GM18868 (cell line): ENCODE measurements around the gene KCNMB1.
A peak's percentile ranks its signal among the peaks of the same experiment; 100 is the strongest.
"Not testable (repeated sequence)": the region's sequence is repeated elsewhere in the genome, so short reads cannot be mapped to it uniquely, and the experiment has no call there.

Source experiments
- ATAC-seq: cut with Tn5 transposase; IDR thresholded peaks from one replicate; pipeline ENCODE4 v1.9.1; 2021; ENCODE audit warnings: mild to moderate bottlenecking, moderate library complexity; ENCODE audit not compliant: unreplicated experiment

Gene KCNMB1

GRCh38 chr5:170378740-170379139, 10.4 kb downstream of the KCNMB1 start:
- ATAC-seq, result no peak

- no peak for ATAC-seq
Observed at GRCh38 chr5:170377027-170377426, 12.1 kb downstream of the KCNMB1 start.

- ATAC-seq, result not testable (repeated sequence)
Observed at GRCh38 chr5:170376526-170376925, 12.6 kb downstream of the KCNMB1 start.

- no peak for ATAC-seq
Observed at GRCh38 chr5:170375283-170375682, 13.9 kb downstream of the KCNMB1 start.

- ATAC-seq, result no peak
Observed at GRCh38 chr5:170372971-170373370, 16.2 kb downstream of the KCNMB1 start.

GRCh38 chr5:170368586-170368985, 20.6 kb downstream of the KCNMB1 start:
- no peak for ATAC-seq

GRCh38 chr5:170366276-170366675, 22.9 kb downstream of the KCNMB1 start:
- no peak for ATAC-seq

GRCh38 chr5:170365831-170366230, 23.3 kb downstream of the KCNMB1 start:
- no peak for ATAC-seq

- no peak for ATAC-seq
Observed at GRCh38 chr5:170365011-170365410, 24.2 kb downstream of the KCNMB1 start.

GRCh38 chr5:170363671-170364070, 25.5 kb downstream of the KCNMB1 start:
- peak; percentile 49 for ATAC-seq

GRCh38 chr5:170362656-170363055, 26.5 kb downstream of the KCNMB1 start:
- no peak for ATAC-seq

GRCh38 chr5:170362102-170362501, 27.1 kb downstream of the KCNMB1 start:
- ATAC-seq, result no peak

GRCh38 chr5:170361616-170362015, 27.6 kb downstream of the KCNMB1 start:
- no peak for ATAC-seq

GRCh38 chr5:170361116-170361515, 28.1 kb downstream of the KCNMB1 start:
- no peak for ATAC-seq

- peak; percentile 68 for ATAC-seq
Observed at GRCh38 chr5:170360709-170361108, 28.5 kb downstream of the KCNMB1 start.

- no peak for ATAC-seq
Observed at GRCh38 chr5:170357955-170358444, 31.2 kb downstream of the KCNMB1 start.

- ATAC-seq, result no peak
Observed at GRCh38 chr5:170355601-170356098, 33.5 kb downstream of the KCNMB1 start.

- no peak for ATAC-seq
Observed at GRCh38 chr5:170353961-170354360, 35.2 kb downstream of the KCNMB1 start.

- no peak for ATAC-seq
Observed at GRCh38 chr5:170353011-170353761, 36.0 kb downstream of the KCNMB1 start.

- no peak for ATAC-seq
Observed at GRCh38 chr5:170348137-170348633, 41.0 kb downstream of the KCNMB1 start.

- ATAC-seq, result no peak
Observed at GRCh38 chr5:170347022-170347567, 42.1 kb downstream of the KCNMB1 start.

- no peak for ATAC-seq
Observed at GRCh38 chr5:170345971-170346370, 43.2 kb downstream of the KCNMB1 start.
